HG03095 (cell line): ENCODE data around the gene PTPN6.
"Not testable (repeated sequence)": the region's sequence is repeated elsewhere in the genome, so short reads cannot be mapped to it uniquely, and the experiment has no call there.

Experiments used
- ATAC-seq: cut with Tn5 transposase; IDR thresholded peaks from one replicate; pipeline ENCODE4 v1.9.1; 2021; ENCODE audit warnings: moderate library complexity; ENCODE audit not compliant: unreplicated experiment

Gene PTPN6

GRCh38 chr12:6950811-6951540, at the start of gene PTPN6:
TSS of gene PTPN6 (plus strand) at chr12:6951356. CDS start at chr12:6951513, 157 bp downstream.
- no peak for ATAC-seq

- no peak for ATAC-seq
Observed at GRCh38 chr12:6902448-6902847, 48.7 kb upstream of the PTPN6 start.

GRCh38 chr12:6903722-6904121, 47.4 kb upstream of the PTPN6 start:
- no peak for ATAC-seq

GRCh38 chr12:6904280-6905276, 46.6 kb upstream of the PTPN6 start, which contains the start of gene LRRC23:
TSS of gene LRRC23 (plus strand) at chr12:6904822. CDS start at chr12:6905634, 812 bp downstream.
- ATAC-seq = peak; percentile 94

GRCh38 chr12:6905414-6906040, 45.6 kb upstream of the PTPN6 start:
- no peak for ATAC-seq

GRCh38 chr12:6908141-6908540, 43.0 kb upstream of the PTPN6 start:
- ATAC-seq = not testable (repeated sequence)

- no peak for ATAC-seq
Observed at GRCh38 chr12:6909421-6910145, 41.6 kb upstream of the PTPN6 start.

GRCh38 chr12:6912164-6912935, 38.8 kb upstream of the PTPN6 start:
- ATAC-seq = no peak

GRCh38 chr12:6914246-6914946, 36.8 kb upstream of the PTPN6 start, which contains the start of gene ENO2:
TSS of gene ENO2 (plus strand) at chr12:6914580. CDS start at chr12:6915833, 1,253 bp downstream.
- ATAC-seq = peak; percentile 78

GRCh38 chr12:6914947-6915788, 36.0 kb upstream of the PTPN6 start:
- no peak for ATAC-seq

GRCh38 chr12:6915789-6916285, 35.3 kb upstream of the PTPN6 start:
- no peak for ATAC-seq

- no peak for ATAC-seq
Observed at GRCh38 chr12:6916426-6917200, 34.5 kb upstream of the PTPN6 start.

- no peak for ATAC-seq
Observed at GRCh38 chr12:6917491-6918231, 33.5 kb upstream of the PTPN6 start.

- no peak for ATAC-seq
Observed at GRCh38 chr12:6919588-6919987, 31.6 kb upstream of the PTPN6 start.

GRCh38 chr12:6921539-6921938, 29.6 kb upstream of the PTPN6 start:
- no peak for ATAC-seq
